ENCODE measurements around the gene DENND1A. TPM values are rescaled to one million over a fixed set of nuclear protein-coding genes. Genes with fewer than 3 reads are reported as not detected.
A peak's percentile ranks its signal among the peaks of the same experiment; 100 is the strongest.

The DENND1A gene
- total RNA-seq, 1 donor = 22.9 TPM

DNA sequence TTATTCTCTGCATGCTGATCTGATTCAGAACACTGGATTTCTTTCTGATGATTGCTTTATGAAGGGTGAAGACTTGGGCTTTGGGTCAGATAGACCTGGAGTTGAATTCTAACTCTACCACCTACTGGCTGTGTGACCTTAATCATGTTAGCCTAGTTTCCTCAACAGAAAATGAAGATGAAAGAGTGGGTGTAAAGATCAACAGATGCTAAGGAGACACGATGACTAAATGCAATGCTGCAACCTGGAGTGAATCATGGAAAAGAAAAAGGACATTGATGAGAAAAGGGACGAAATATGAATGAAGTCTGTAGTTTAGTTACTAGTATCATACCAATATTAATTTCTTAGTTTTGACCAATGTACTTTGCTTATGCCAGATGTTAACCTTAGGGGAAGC lies 27.8 kb upstream of the DENND1A start:
- H3K4me3 ChIP-seq (ENCODE audit: low read depth, low read length) = no peak overlapping the region
- TF ChIP-seq, protein P1, sequence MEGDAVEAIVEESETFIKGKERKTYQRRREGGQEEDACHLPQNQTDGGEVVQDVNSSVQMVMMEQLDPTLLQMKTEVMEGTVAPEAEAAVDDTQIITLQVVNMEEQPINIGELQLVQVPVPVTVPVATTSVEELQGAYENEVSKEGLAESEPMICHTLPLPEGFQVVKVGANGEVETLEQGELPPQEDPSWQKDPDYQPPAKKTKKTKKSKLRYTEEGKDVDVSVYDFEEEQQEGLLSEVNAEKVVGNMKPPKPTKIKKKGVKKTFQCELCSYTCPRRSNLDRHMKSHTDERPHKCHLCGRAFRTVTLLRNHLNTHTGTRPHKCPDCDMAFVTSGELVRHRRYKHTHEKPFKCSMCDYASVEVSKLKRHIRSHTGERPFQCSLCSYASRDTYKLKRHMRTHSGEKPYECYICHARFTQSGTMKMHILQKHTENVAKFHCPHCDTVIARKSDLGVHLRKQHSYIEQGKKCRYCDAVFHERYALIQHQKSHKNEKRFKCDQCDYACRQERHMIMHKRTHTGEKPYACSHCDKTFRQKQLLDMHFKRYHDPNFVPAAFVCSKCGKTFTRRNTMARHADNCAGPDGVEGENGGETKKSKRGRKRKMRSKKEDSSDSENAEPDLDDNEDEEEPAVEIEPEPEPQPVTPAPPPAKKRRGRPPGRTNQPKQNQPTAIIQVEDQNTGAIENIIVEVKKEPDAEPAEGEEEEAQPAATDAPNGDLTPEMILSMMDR (IDR thresholded peaks at IDR 0.05; ENCODE audit: insufficient read depth, low read depth, low read length) = no peak
- DNase-seq (ENCODE audit: low read depth) = no peak

DNA sequence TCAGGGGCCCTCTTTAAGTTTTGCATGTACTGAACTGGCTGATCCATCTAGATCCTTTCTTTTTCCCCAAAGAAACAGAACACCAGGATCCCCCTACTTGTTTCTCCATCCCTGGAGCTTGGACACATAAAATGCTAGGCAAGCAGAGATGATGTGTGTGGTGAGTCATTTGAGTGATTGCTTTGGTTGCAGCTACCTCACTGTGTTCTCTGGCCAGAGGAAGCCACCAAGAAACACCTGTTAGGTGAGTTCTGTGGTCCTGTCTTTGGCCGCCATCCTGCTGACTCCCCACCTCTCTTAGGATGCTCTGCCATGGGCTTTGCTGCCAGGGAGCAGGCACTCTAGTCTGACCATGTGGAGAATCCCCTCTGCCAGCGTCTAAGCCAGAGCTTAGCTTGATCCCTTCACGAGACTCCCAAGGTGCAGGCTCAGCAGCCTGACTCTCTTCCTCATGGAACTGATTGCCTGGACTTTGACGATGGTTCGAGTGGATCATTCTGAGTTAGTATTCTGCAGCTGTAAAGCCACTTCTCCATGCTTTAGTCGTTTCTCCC lies 27.3 kb upstream of the DENND1A start:
- DNase-seq (ENCODE audit: low read depth) = no peak
- no peak overlapping the region for H3K4me3 ChIP-seq (ENCODE audit: low read depth, low read length)
- TF ChIP-seq, protein P1 (IDR thresholded peaks at IDR 0.05; ENCODE audit: insufficient read depth, low read depth, low read length) = no peak

DNA sequence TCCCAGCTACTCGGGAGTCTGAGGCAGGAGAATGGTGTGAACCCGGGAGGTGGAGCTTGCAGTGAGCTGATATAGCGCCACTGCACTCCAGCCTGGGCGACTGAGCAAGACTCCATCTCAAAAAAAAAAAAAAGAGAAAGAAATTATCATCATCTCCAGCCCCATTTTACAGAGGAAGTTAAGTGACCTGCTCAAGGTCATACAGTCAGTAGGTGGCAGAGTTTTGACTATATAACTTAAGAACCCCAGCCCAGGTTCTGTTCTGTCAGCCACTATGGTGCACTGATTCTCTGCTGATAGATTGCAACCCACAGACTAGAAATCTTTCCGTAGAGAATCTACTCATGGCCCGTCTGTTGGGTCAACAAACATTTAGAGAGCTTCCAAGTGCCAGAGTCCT lies 25.7 kb upstream of the DENND1A start:
- no peak for DNase-seq (ENCODE audit: low read depth)
- TF ChIP-seq, protein P1 (IDR thresholded peaks at IDR 0.05; ENCODE audit: insufficient read depth, low read depth, low read length) = no peak
- H3K4me3 ChIP-seq (ENCODE audit: low read depth, low read length) = no peak overlapping the region

DNA sequence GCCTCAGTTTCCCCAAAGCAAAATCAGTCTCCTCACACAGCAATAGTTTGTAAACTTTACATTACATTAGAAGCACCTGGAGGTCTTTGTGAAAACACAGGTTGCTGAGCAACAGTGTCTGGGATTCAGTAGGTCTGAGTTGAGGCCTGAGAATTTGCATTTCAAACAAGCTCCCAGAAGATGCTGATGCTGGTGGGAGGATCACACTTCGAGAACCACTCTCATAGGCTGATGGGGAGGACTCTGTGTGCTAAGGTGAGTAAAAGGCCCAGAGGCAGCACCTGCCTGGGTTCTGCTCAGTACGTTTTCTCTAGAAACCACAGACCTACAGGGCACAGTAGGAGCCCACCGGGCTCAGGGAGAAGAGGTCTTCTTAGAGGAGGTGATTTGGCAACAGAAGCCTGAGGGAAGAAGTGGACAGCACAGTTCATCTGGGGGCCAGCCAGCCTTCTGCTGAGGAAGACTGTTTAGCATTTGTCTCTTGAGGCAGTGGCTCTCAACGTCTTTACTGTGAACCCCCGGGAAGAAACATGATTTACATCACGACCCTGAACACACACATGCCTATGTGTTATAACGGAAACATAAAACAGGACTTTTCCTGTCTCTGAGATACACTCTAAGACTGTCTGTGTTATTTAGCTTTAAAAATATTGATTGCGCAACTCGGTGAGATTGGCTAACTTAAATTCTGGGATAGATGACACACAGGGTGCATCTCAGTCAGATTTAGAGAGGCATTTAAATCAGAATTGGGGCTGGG lies 24.8 kb upstream of the DENND1A start:
- TF ChIP-seq, protein P1 (IDR thresholded peaks at IDR 0.05; ENCODE audit: insufficient read depth, low read depth, low read length) = no peak
- peak; percentile 86 for DNase-seq (ENCODE audit: low read depth)
- no peak overlapping the region for H3K4me3 ChIP-seq (ENCODE audit: low read depth, low read length)

DNA sequence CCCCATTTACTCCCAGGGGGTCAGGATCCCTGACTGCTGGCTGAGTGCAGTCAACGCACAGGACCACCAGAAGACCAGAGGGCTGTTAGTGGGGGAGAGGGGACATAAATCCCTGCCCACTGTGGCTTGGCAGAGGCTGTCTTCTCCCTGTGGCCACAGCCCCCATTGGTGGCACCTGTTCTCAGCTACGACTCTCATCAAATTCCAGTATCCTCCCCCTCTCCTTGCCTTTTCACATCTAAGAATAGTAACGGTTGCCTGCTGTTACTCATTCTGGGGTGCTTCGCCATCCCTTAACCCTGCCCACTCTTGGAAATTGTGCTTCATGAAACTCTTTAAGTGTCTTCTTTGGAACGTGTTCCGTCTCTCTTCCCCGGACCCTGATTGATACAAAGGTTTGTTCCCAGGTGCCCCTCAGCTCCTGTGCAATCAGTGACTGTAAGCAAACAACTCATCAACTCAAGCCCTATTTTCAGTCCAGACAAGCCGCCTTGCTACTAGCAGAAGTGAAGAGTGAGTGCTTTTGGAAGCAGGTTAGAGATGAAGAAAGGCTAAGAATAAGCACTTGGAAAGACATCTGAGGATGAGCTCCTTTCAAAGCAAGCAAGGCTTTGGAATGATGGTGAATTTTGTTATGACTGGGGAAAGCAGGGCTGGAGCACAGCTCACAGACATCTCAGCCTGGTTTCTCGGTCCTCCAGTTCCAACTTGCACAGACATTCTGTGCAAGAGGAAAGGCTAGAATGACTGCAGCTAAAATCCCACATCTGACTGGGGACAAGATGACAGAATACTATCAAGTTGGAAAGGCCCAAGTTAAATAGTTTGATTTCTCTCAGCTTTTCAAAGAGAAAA lies 22.9 kb upstream of the DENND1A start:
- H3K4me3 ChIP-seq (ENCODE audit: low read depth, low read length) = no peak overlapping the region
- DNase-seq (ENCODE audit: low read depth) = no peak
- TF ChIP-seq, protein P1 (IDR thresholded peaks at IDR 0.05; ENCODE audit: insufficient read depth, low read depth, low read length) = no peak

DNA sequence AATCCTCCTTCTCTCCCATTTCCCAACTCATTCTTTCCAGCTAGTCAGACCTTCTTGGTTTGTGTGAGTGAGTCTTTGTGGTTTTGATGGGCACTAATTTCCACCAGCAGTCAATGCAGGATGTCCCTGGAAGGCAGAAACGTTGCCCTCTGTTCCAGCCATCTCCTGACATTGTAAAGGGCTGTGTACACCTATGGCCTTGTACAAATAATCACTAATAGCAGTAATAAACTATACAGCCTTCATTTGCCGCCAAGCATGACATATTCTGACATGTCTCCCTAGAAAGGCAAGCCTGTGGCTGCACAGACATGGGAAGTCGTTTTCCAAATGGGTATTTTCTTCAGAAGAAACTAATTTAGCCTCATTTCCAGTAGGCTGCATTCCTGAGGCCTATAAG lies 18.4 kb upstream of the DENND1A start:
- no peak for DNase-seq (ENCODE audit: low read depth)
- no peak overlapping the region for H3K4me3 ChIP-seq (ENCODE audit: low read depth, low read length)
- TF ChIP-seq, protein P1 (IDR thresholded peaks at IDR 0.05; ENCODE audit: insufficient read depth, low read depth, low read length) = no peak

Data from fibroblast of villous mesenchyme (primary cell).